Epithelial cell of proximal tubule (primary cell): Measurements from ENCODE around the gene MGAT4A. TPM values are rescaled to one million over a fixed set of nuclear protein-coding genes. Genes with fewer than 3 reads are reported as not detected.

Experiments used
- DNase-seq: peaks from one replicate; pipeline ENCODE4 v3.0.0-alpha.2; 2011; ENCODE audit warnings: low read depth
- H3K4me3 ChIP-seq: 2 replicates; pipeline ENCODE4 v1.5.1; 2011; ENCODE audit warnings: low read depth, mild to moderate bottlenecking, low read length
- CTCF ChIP-seq: conservative IDR thresholded peaks from 2 replicates; pipeline ENCODE4 v1.5.1; 2012; ENCODE audit warnings: low read depth, mild to moderate bottlenecking, low read length
- total RNA-seq: library from RNA; depleted of rRNA; stranded (reverse); fragments of >200 nt; gene quantifications from 2 replicates; pipeline ENCODE4 v1.2.3, GENCODE V29; 2015

The MGAT4A gene
- total RNA-seq, 1 donor from 2014 or later = 4.4 TPM

GRCh38 chr2:98685930-98686887 lies 44.7 kb downstream of the MGAT4A start:
- peak; percentile 11 for TF ChIP-seq CTCF
- DNase-seq = peak; percentile 88
- peak overlapping the region; percentile 24 for H3K4me3 ChIP-seq

GRCh38 chr2:98683728-98684127 lies 47.2 kb downstream of the MGAT4A start:
- no peak for DNase-seq
- TF ChIP-seq CTCF = no peak
- H3K4me3 ChIP-seq = no peak overlapping the region

GRCh38 chr2:98676742-98677141 lies 54.2 kb downstream of the MGAT4A start:
- no peak for TF ChIP-seq CTCF
- DNase-seq = no peak
- H3K4me3 ChIP-seq = no peak overlapping the region

GRCh38 chr2:98674233-98674964 lies 56.5 kb downstream of the MGAT4A start:
- no peak for TF ChIP-seq CTCF
- DNase-seq = no peak
- no peak overlapping the region for H3K4me3 ChIP-seq

- DNase-seq = peak; percentile 89
- TF ChIP-seq CTCF = no peak
- H3K4me3 ChIP-seq = no peak overlapping the region
Measured at GRCh38 chr2:98669675-98670074, 61.3 kb downstream of the MGAT4A start.

GRCh38 chr2:98665677-98666076 lies 65.3 kb downstream of the MGAT4A start:
- no peak for TF ChIP-seq CTCF
- no peak for DNase-seq

More at GRCh38 chr2:98665677-98666076, 65.3 kb downstream of the MGAT4A start:
- H3K4me3 ChIP-seq = no peak overlapping the region
